ENCODE measurements around the gene POU2AF2. TPM values are rescaled to one million over a fixed set of nuclear protein-coding genes. Genes with fewer than 3 reads are reported as not detected.
"Not testable (repeated sequence)": the region's sequence is repeated elsewhere in the genome, so short reads cannot be mapped to it uniquely, and the experiment has no call there.

Gene POU2AF2
- total and polyA plus RNA-seq, 2 donors (not counting 3 experiments of a cell fraction or from before 2014, with no cell fraction given), result not detected

DNA sequence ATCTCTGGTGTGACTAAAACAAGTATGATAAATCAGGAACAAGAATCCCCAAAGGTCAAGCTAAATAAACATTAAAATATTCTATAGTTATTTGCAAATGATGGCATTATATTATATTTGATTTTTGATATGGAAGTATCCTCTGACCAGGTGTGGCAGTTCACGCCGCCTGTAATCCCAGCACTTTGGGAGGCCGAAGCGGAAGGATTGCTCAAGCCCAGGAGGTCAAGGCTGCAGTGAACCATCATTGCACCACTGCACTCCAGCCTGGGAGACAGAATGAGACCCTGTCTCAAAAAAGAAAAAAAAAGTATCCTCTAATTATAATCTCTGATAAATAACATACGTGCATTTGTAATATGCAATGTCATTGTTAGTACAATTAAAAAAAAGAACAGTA lies 46.2 kb downstream of the POU2AF2 start:
- POLR2A ChIA-PET, result no interaction called here
- FAIRE-seq, result no peak
- H3K9me3 ChIP-seq (replicated peaks; ENCODE audit: control insufficient read depth, insufficient read depth, low read length), result no peaks in the 10 kb centered on the region

DNA sequence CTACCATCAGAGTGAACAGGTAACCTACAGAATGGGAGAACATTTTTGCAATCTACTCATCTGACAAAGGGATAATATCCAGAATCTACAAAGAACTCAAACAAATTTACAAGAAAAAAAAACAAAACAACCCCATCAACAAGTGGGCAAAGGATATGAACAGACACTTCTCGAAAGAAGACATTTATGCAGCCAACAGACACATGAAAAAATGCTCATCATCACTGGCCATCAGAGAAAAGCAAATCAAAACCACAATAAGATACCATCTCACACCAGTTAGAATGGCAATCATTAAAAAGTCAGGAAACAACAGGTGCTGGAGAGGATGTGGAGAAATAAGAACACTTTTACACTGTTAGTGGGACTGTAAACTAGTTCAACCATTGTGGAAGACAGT lies 46.9 kb downstream of the POU2AF2 start:
- H3K9ac ChIP-seq (replicated peaks; ENCODE audit: extremely low read depth, insufficient read depth, low read length); dilution Hi-C loops (cut with MboI; ENCODE audit: extremely low pct_ligation_motif_present, low sequenced_read_pairs); H3K27ac ChIP-seq (ENCODE audit: insufficient read depth, low read depth, low read length); H3K9me1 ChIP-seq (replicated peaks; ENCODE audit: control insufficient read depth, extremely low read depth, insufficient read depth, low read length); H3K9me3 ChIP-seq (replicated peaks; ENCODE audit: control insufficient read depth, insufficient read depth, low read length); FAIRE-seq; POLR2A ChIA-PET; DNase-seq (ENCODE audit: low read depth, low spot score); CTCF ChIA-PET; intact Hi-C loops (cut with micrococcal nuclease); H3K79me2 ChIP-seq (ENCODE audit: control insufficient read depth, insufficient read depth, low read length); H3K27me3 ChIP-seq (ENCODE audit: control insufficient read depth in 2 of 2, insufficient read depth in 2 of 2, low read length in 2 of 2); H3K4me2 ChIP-seq (ENCODE audit: insufficient read depth, low read length); H2AFZ ChIP-seq (ENCODE audit: low read depth, low read length); H4K20me1 ChIP-seq (replicated peaks; ENCODE audit: control insufficient read depth, extremely low read depth, insufficient read depth, low read length); BruUV-seq (replicated peaks); H3K4me1 ChIP-seq (ENCODE audit: control insufficient read depth, extremely low read depth, insufficient read depth, low read length); H3K36me3 ChIP-seq (ENCODE audit: control insufficient read depth in 2 of 2, extremely low read depth in 1 of 2, insufficient read depth in 2 of 2, low read length in 2 of 2); H3K4me3 ChIP-seq (replicated peaks in 1 of 3; ENCODE audit: insufficient read depth in 1 of 3, low read depth in 1 of 3, low read length in 3 of 3): not testable (repeated sequence)

More for the DNA sequence above, 46.2 kb downstream of the POU2AF2 start:
- Histone ChIP-seq H3K4me3 (replicated peaks in 1 of 3; ENCODE audit: insufficient read depth in 1 of 3, low read depth in 1 of 3, low read length in 3 of 3) (no peak overlapping the region), H4K20me1 (replicated peaks; ENCODE audit: control insufficient read depth, extremely low read depth, insufficient read depth, low read length) (no peaks in the 10 kb centered on the region), H3K4me2 (ENCODE audit: insufficient read depth, low read length) (no peak overlapping the region), H3K9ac (replicated peaks; ENCODE audit: extremely low read depth, insufficient read depth, low read length) (no peak overlapping the region), H3K9me1 (replicated peaks; ENCODE audit: control insufficient read depth, extremely low read depth, insufficient read depth, low read length) (no peaks in the 10 kb centered on the region), H2AFZ (ENCODE audit: low read depth, low read length) (no peak overlapping the region), H3K27ac (ENCODE audit: insufficient read depth, low read depth, low read length) (no peak overlapping the region), H3K79me2 (ENCODE audit: control insufficient read depth, insufficient read depth, low read length) (no peaks in the 10 kb centered on the region), H3K27me3 (ENCODE audit: control insufficient read depth in 2 of 2, insufficient read depth in 2 of 2, low read length in 2 of 2) (peaks cover 0 to 2% of the 10 kb centered on the region in 2 experiments), H3K36me3 (ENCODE audit: control insufficient read depth in 2 of 2, extremely low read depth in 1 of 2, insufficient read depth in 2 of 2, low read length in 2 of 2) (no peaks in the 10 kb centered on the region), H3K4me1 (ENCODE audit: control insufficient read depth, extremely low read depth, insufficient read depth, low read length) (no peaks in the 10 kb centered on the region)
- intact Hi-C loops (cut with micrococcal nuclease) (no loop called here), dilution Hi-C loops (cut with MboI; ENCODE audit: extremely low pct_ligation_motif_present, low sequenced_read_pairs) (no loop called here)
- CTCF ChIA-PET, result no interaction called here
- DNase-seq (ENCODE audit: low read depth, low spot score), result no peak
- BruUV-seq (replicated peaks), result no TSS peak
- no peak for TF ChIP-seq EZH2 (IDR thresholded peaks at IDR 0.05; ENCODE audit: borderline replicate concordance, low read depth, low read length, severe bottlenecking)
- no peak for TF ChIP-seq GATA2 (IDR thresholded peaks at IDR 0.05; ENCODE audit: insufficient read depth, insufficient read length, low read depth, low read length)
- TF ChIP-seq JUN (IDR thresholded peaks at IDR 0.05; ENCODE audit: borderline replicate concordance, insufficient read depth, insufficient read length, low read depth), result no peak
- TF ChIP-seq, protein P1, sequence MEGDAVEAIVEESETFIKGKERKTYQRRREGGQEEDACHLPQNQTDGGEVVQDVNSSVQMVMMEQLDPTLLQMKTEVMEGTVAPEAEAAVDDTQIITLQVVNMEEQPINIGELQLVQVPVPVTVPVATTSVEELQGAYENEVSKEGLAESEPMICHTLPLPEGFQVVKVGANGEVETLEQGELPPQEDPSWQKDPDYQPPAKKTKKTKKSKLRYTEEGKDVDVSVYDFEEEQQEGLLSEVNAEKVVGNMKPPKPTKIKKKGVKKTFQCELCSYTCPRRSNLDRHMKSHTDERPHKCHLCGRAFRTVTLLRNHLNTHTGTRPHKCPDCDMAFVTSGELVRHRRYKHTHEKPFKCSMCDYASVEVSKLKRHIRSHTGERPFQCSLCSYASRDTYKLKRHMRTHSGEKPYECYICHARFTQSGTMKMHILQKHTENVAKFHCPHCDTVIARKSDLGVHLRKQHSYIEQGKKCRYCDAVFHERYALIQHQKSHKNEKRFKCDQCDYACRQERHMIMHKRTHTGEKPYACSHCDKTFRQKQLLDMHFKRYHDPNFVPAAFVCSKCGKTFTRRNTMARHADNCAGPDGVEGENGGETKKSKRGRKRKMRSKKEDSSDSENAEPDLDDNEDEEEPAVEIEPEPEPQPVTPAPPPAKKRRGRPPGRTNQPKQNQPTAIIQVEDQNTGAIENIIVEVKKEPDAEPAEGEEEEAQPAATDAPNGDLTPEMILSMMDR (IDR thresholded peaks at IDR 0.05; ENCODE audit: extremely low read depth in 1 of 2, insufficient read depth in 1 of 2, low read depth in 1 of 2, low read length in 2 of 2), result no peak
- TF ChIP-seq MYC (IDR thresholded peaks at IDR 0.05; ENCODE audit: low read depth, low read length), result no peak
- no peak for TF ChIP-seq POLR2AphosphoS5 (IDR thresholded peaks at IDR 0.05; ENCODE audit: insufficient read depth, low read depth, low read length)
- TF ChIP-seq FOS (IDR thresholded peaks at IDR 0.05; ENCODE audit: borderline replicate concordance, insufficient read depth, low read length), result no peak
- TF ChIP-seq POLR2A (IDR thresholded peaks at IDR 0.05; ENCODE audit: low read depth, low read length), result no peak
- TF ChIP-seq, protein P2, sequence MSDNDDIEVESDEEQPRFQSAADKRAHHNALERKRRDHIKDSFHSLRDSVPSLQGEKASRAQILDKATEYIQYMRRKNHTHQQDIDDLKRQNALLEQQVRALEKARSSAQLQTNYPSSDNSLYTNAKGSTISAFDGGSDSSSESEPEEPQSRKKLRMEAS (IDR thresholded peaks at IDR 0.05; ENCODE audit: insufficient read depth, insufficient read length), result no peak

All from endothelial cell of umbilical vein (primary cell).